ENCODE data around the gene CAP1. TPM values are rescaled to one million over a fixed set of nuclear protein-coding genes. Genes with fewer than 3 reads are reported as not detected.
A peak's percentile ranks its signal among the peaks of the same experiment; 100 is the strongest.

The CAP1 gene
- polyA plus RNA-seq, 3 donors: 400 to 941 (median 876) TPM

- no peak overlapping the region for H3K4me3 Mint-ChIP-seq
- peak overlapping the region in 1 of 2 donors; percentile 75 for H3K27ac ChIP-seq (ENCODE audit: low read depth in 1 of 2, low read length in 2 of 2)
- no peak for TF ChIP-seq CTCF (IDR thresholded peaks at IDR 0.05)
- no peaks in the 10 kb centered on the region for H3K9me3 Mint-ChIP-seq
- H3K27me3 ChIP-seq (ENCODE audit: control insufficient read depth in 2 of 2, insufficient read depth in 2 of 2, low read length in 2 of 2): no peaks in the 10 kb centered on the region
- peaks cover 96% of the 10 kb centered on the region for H3K4me1 Mint-ChIP-seq
- peak overlapping the region; percentile 14 for H3K4me2 ChIP-seq (replicated peaks; ENCODE audit: extremely low read depth, low read length, poor library complexity, severe bottlenecking)
- peak overlapping the region in 6 of 7 donors; percentile 5 to 63 (median 57) for H3K27ac Mint-ChIP-seq
- H3K4me3 ChIP-seq (replicated peaks in 1 of 3; ENCODE audit: low read depth in 2 of 3, low read length in 3 of 3): peak overlapping the region in 1 of 3 experiments; percentile 1
- H3K9ac ChIP-seq (ENCODE audit: insufficient read depth, low read length, poor library complexity, severe bottlenecking): no peak overlapping the region
- intact Hi-C loops (cut with micrococcal nuclease): no loop called here
- DNase-seq: no peak
- H3K36me3 Mint-ChIP-seq: peaks cover 32 to 73% of the 10 kb centered on the region in 2 donors
- 100% methylated on average over 2 of the region's 5 CpGs for WGBS (ENCODE audit: insufficient coverage)
- H4K20me1 ChIP-seq (ENCODE audit: insufficient read depth, low read length): peaks cover 100% of the 10 kb centered on the region
- H3K4me1 ChIP-seq (ENCODE audit: control insufficient read depth in 1 of 2, insufficient read depth in 2 of 2, low read length in 2 of 2): peaks cover 90 to 96% of the 10 kb centered on the region in 2 donors
- H3K79me2 ChIP-seq (ENCODE audit: insufficient read depth, low read length): peaks cover 100% of the 10 kb centered on the region
- no peaks in the 10 kb centered on the region for H3K27me3 Mint-ChIP-seq (ENCODE audit: low read depth in 3 of 3)
- H2AFZ ChIP-seq (ENCODE audit: insufficient read depth, low read depth, low read length, poor library complexity, severe bottlenecking): no peak overlapping the region
- no peaks in the 10 kb centered on the region for H3K9me3 ChIP-seq (replicated peaks in 1 of 2; ENCODE audit: control insufficient read depth in 1 of 2, insufficient read depth in 1 of 2, low read length in 2 of 2)
- H3K36me3 ChIP-seq (replicated peaks in 1 of 2; ENCODE audit: control insufficient read depth in 1 of 2, insufficient read depth in 2 of 2, low read length in 2 of 2): peaks cover 25 to 51% of the 10 kb centered on the region in 2 donors
These were observed 16.2 kb downstream of the CAP1 start for GRCh38 chr1:40056519-40057309.

- Histone ChIP-seq H3K4me3 (replicated peaks in 1 of 3; ENCODE audit: low read depth in 2 of 3, low read length in 3 of 3) (no peak overlapping the region), H3K36me3 (replicated peaks in 1 of 2; ENCODE audit: control insufficient read depth in 1 of 2, insufficient read depth in 2 of 2, low read length in 2 of 2) (peaks cover 33 to 54% of the 10 kb centered on the region in 2 donors), H3K9me3 (replicated peaks in 1 of 2; ENCODE audit: control insufficient read depth in 1 of 2, insufficient read depth in 1 of 2, low read length in 2 of 2) (no peaks in the 10 kb centered on the region), H3K27ac (ENCODE audit: low read depth in 1 of 2, low read length in 2 of 2) (peak overlapping the region in 1 of 2 donors; percentile 75), H4K20me1 (ENCODE audit: insufficient read depth, low read length) (peaks cover 100% of the 10 kb centered on the region), H3K9ac (ENCODE audit: insufficient read depth, low read length, poor library complexity, severe bottlenecking) (no peak overlapping the region), H3K4me1 (ENCODE audit: control insufficient read depth in 1 of 2, insufficient read depth in 2 of 2, low read length in 2 of 2) (peaks cover 89 to 97% of the 10 kb centered on the region in 2 donors), H3K27me3 (ENCODE audit: control insufficient read depth in 2 of 2, insufficient read depth in 2 of 2, low read length in 2 of 2) (no peaks in the 10 kb centered on the region), H3K4me2 (replicated peaks; ENCODE audit: extremely low read depth, low read length, poor library complexity, severe bottlenecking) (peak overlapping the region; percentile 4), H3K79me2 (ENCODE audit: insufficient read depth, low read length) (peaks cover 100% of the 10 kb centered on the region), H2AFZ (ENCODE audit: insufficient read depth, low read depth, low read length, poor library complexity, severe bottlenecking) (no peak overlapping the region)
- H3K4me1 Mint-ChIP-seq: peaks cover 97% of the 10 kb centered on the region
- H3K27me3 Mint-ChIP-seq (ENCODE audit: low read depth in 3 of 3): no peaks in the 10 kb centered on the region
- intact Hi-C loops (cut with micrococcal nuclease): no loop called here
- WGBS (ENCODE audit: insufficient coverage): no CpG with 5 or more reads among the region's 1 CpG
- TF ChIP-seq CTCF (IDR thresholded peaks at IDR 0.05): no peak
- H3K36me3 Mint-ChIP-seq: peaks cover 37 to 78% of the 10 kb centered on the region in 2 donors
- H3K27ac Mint-ChIP-seq: peak overlapping the region in 6 of 7 donors; percentile 5 to 76 (median 21)
- H3K9me3 Mint-ChIP-seq: no peaks in the 10 kb centered on the region
- no peak overlapping the region for H3K4me3 Mint-ChIP-seq
- no peak for DNase-seq
These were observed 16.9 kb downstream of the CAP1 start for GRCh38 chr1:40057310-40058030.

Measured in CD14-positive monocyte (primary cell).